Adrenal gland (tissue), 12 donors: ENCODE results near the gene EHMT2. TPM values are rescaled to one million over a fixed set of nuclear protein-coding genes. Genes with fewer than 3 reads are reported as not detected.

Experiments
- DNase-seq, 7 donors: peaks; one replicate each; pipeline ENCODE4 v3.0.0-alpha.2; 2019 to 2020
- H3K27ac ChIP-seq, 5 donors: fragments of 200-600 bp; sonication (generic) in 4 of 5; 1 replicate in 3 of 5; 2 replicates in 2 of 5; pipeline versions ENCODE4 v1.5.1 to v1.8.0; 2016 to 2020; ENCODE audit warnings: mild to moderate bottlenecking in 1 of 5
- H3K27me3 ChIP-seq: fragments of 200-600 bp; 2 replicates; pipeline ENCODE4 v1.8.0; 2021
- H3K36me3 ChIP-seq, 2 donors: fragments of 200-600 bp; replicated peaks in 1 of 2; 1 replicate in 1 of 2; 2 replicates in 1 of 2; pipeline versions ENCODE4 v1.5.1 to v1.8.0; 2018 to 2022
- H3K4me1 ChIP-seq, 2 donors: fragments of 200-600 bp; replicated peaks in 1 of 2; 1 replicate in 1 of 2; 2 replicates in 1 of 2; pipeline versions ENCODE4 v1.5.1 to v1.8.0; 2018 to 2021
- H3K4me3 ChIP-seq, 4 donors: fragments of 200-600 bp; sonication (generic) in 3 of 4; one replicate each; pipeline ENCODE4 v1.5.1; 2016 to 2018
- H3K9me3 ChIP-seq, 3 donors: fragments of 200-600 bp; sonication (generic) in 1 of 3; replicated peaks in 1 of 3; 1 replicate in 2 of 3; 2 replicates in 1 of 3; pipeline versions ENCODE4 v1.5.1 to v1.8.0; 2016 to 2021
- CTCF ChIP-seq, 6 experiments: fragments of 450-650 bp in 4 of 6; fragments of 200-600 bp in 2 of 6; sonication (generic) in 1 of 6; IDR thresholded peaks; 1 replicate in 5 of 6; 2 replicates in 1 of 6; pipeline versions ENCODE4 v1.5.1 to v1.8.0; 2016 to 2021; ENCODE audit warnings: antibody characterized with exemption in 6 of 6, mild to moderate bottlenecking in 2 of 6, moderate library complexity in 1 of 6
- POLR2A ChIP-seq, 2 donors: fragments of 450-650 bp; IDR thresholded peaks; one replicate each; pipeline ENCODE4 v1.6.1; 2017; ENCODE audit warnings: antibody characterized with exemption in 2 of 2, mild to moderate bottlenecking in 2 of 2, moderate library complexity in 1 of 2
- WGBS, 4 donors: extraction: QIAGEN DNeasy Blood & Tissue Kit in 2 of 4; methylation state at CpG; one replicate each; pipeline versions ENCODE4 v1.1.5 to v1.1.7; 2013 to 2017; 5-methylcytosine and 5-hydroxymethylcytosine counted together
- intact Hi-C, 2 donors: fragments of 100-400 bp; cut with DNase I; formaldehyde crosslinking; loops; one replicate each; pipeline versions ENCODE4 v1.14.1 to v1.15.0; 2022 to 2023
- polyA plus RNA-seq, 3 donors: library from polyadenylated mRNA; stranded (reverse); fragments of 200-250 nt in 2 of 3; fragments of 350-450 nt in 1 of 3; fragmentation: Illumina TruSeq in 1 of 3; extraction: RNeasy Lipid Tissue Mini Kit (QIAGEN cat#74804) in 1 of 3; gene quantifications; one replicate each; pipeline ENCODE4 v1.2.3, GENCODE V29; 2013 to 2014
- total RNA-seq, 9 donors: library from RNA; depleted of rRNA in 4 of 9; stranded (reverse); fragments of >200 nt in 4 of 9; fragments of 120-200 nt in 1 of 9; fragmentation: NEBNext Ultra II Directional in 1 of 9; extraction: Animal tissue kit (Norgen Biotek cat#: 25700) in 1 of 9; gene quantifications; one replicate each; pipeline versions ENCODE4 v1.1.0 to v1.2.4, GENCODE V29; 2013 to 2023
- donor health status: healthy with polysubstance abuse.
- donor health status: Bipolar disorder and iron deficiency.
- donor health status: DM: yes; HTN: yes; CAD: no.
- donor health status: DM: no; HTN: no; CAD: no.
- donor health status: DM: no; HTN: no; CAD: no.
- donor health status: DM: yes; HTN: yes; CAD: no.

Gene EHMT2
- total and polyA plus RNA-seq, 12 donors = 16.8 to 107 (median 49.9) TPM

- Histone ChIP-seq H3K4me3 (peak overlapping the region in 3 of 4 donors; percentile 26 to 86 (median 79)), H3K27ac (peak overlapping the region; percentile 45 to 90 (median 72)), H3K9me3 (no peaks in the 10 kb centered on the region), H3K4me1 (peaks cover 11 to 42% of the 10 kb centered on the region in 2 donors), H3K36me3 (no peaks in the 10 kb centered on the region), H3K27me3 (no peaks in the 10 kb centered on the region)
- TF ChIP-seq POLR2A (IDR thresholded peaks at IDR 0.05) (no peak), CTCF (IDR thresholded peaks at IDR 0.05) (no peak)
- DNase-seq = peak; percentile 69 to 83 (median 78)
- intact Hi-C loops = loop anchor here (5.0 kb wide), 1 partner anchor 51 kb away; no protein-coding TSS in a partner anchor
- 0 to 2% (median 0%) methylated on average over 12 to 45 of the region's 45 CpGs for WGBS, 4 donors
Observed at GRCh38 chr6:31901415-31901952, 4.0 kb upstream of the EHMT2 start.

GRCh38 chr6:31900917-31901414 lies 3.5 kb upstream of the EHMT2 start:
- DNase-seq = peak; percentile 44 to 74 (median 58)
- Histone ChIP-seq H3K9me3 (no peaks in the 10 kb centered on the region), H3K27ac (peak overlapping the region; percentile 45 to 90 (median 72)), H3K4me3 (peak overlapping the region in 2 of 4 donors; percentile 26 to 79), H3K36me3 (no peaks in the 10 kb centered on the region), H3K4me1 (peaks cover 11 to 47% of the 10 kb centered on the region in 2 donors), H3K27me3 (no peaks in the 10 kb centered on the region)
- TF ChIP-seq POLR2A (IDR thresholded peaks at IDR 0.05) (no peak), CTCF (IDR thresholded peaks at IDR 0.05) (no peak)
- intact Hi-C loops = loop anchor here (5.0 kb wide), 1 partner anchor 51 kb away; no protein-coding TSS in a partner anchor
- 17 to 31% (median 30%) methylated on average over 8 to 29 of the region's 29 CpGs; no CpG with 5 or more reads in 1 of the 4 donors for WGBS, 4 donors

- Histone ChIP-seq H3K4me1 (peaks cover 11 to 48% of the 10 kb centered on the region in 2 donors), H3K27me3 (no peaks in the 10 kb centered on the region), H3K4me3 (no peak overlapping the region), H3K9me3 (no peaks in the 10 kb centered on the region), H3K36me3 (peaks cover 0 to 8% of the 10 kb centered on the region in 2 donors), H3K27ac (peak overlapping the region in 1 of 5 donors; percentile 72)
- no peak for DNase-seq
- intact Hi-C loops = loop anchor here (5.0 kb wide), 1 partner anchor 52 kb away; no protein-coding TSS in a partner anchor
- 83 to 90% (median 87%) methylated on average over 18 to 49 of the region's 49 CpGs for WGBS, 4 donors
- no peak for TF ChIP-seq POLR2A (IDR thresholded peaks at IDR 0.05)
- TF ChIP-seq CTCF (IDR thresholded peaks at IDR 0.05) = no peak
Observed at GRCh38 chr6:31899882-31900722, 2.6 kb upstream of the EHMT2 start.

GRCh38 chr6:31899215-31899614 lies 1.7 kb upstream of the EHMT2 start:
- intact Hi-C loops = no loop called here
- H3K27ac ChIP-seq = no peak overlapping the region
- H3K4me1 ChIP-seq = peaks cover 11 to 44% of the 10 kb centered on the region in 2 donors
- no peaks in the 10 kb centered on the region for H3K27me3 ChIP-seq
- 59 to 71% (median 66%) methylated on average over 5 of the region's 5 CpGs for WGBS, 4 donors
- H3K4me3 ChIP-seq = no peak overlapping the region
- no peaks in the 10 kb centered on the region for H3K9me3 ChIP-seq
- no peak for DNase-seq
- TF ChIP-seq POLR2A (IDR thresholded peaks at IDR 0.05) (no peak), CTCF (IDR thresholded peaks at IDR 0.05) (no peak)
- peaks cover 0 to 16% of the 10 kb centered on the region in 2 donors for H3K36me3 ChIP-seq
